Measurements from ENCODE around the gene HBG2. TPM values are rescaled to one million over a fixed set of nuclear protein-coding genes. Genes with fewer than 3 reads are reported as not detected.
"Not testable (repeated sequence)": the region's sequence is repeated elsewhere in the genome, so short reads cannot be mapped to it uniquely, and the experiment has no call there.

The HBG2 gene
- polyA plus RNA-seq, 4 donors: 1,196 to 3,386 (median 2,205) TPM

DNA sequence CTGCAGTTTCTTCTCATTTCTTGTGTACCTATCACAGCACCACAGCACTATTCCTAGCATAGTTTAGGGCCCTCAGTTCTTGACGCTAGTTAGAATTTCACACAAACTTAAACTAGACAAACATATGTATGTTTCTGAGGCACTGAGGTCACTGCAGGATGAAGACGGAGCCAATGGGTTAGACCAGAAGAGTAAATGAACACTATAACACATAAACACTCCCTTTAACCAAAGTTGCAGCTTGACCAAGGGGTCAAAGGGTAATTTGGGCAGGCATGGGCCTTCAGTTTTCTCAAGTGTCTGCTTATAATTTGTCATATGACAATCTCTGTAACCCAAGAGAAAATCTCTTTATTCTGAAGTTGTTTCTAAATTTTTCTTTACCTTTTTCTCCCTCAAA, 28.0 kb upstream of the HBG2 start:
- DNase-seq (ENCODE audit: low read depth in 4 of 4, low spot score in 2 of 4): no peak

- no peak for DNase-seq (ENCODE audit: low read depth in 4 of 4, low spot score in 2 of 4)
These were observed 27.0 kb upstream of the HBG2 start for GRCh38 chr11:5281596-5281995.

- DNase-seq (ENCODE audit: low read depth in 4 of 4, low spot score in 2 of 4): no peak
These were observed 26.1 kb upstream of the HBG2 start for GRCh38 chr11:5280582-5281102.

DNA sequence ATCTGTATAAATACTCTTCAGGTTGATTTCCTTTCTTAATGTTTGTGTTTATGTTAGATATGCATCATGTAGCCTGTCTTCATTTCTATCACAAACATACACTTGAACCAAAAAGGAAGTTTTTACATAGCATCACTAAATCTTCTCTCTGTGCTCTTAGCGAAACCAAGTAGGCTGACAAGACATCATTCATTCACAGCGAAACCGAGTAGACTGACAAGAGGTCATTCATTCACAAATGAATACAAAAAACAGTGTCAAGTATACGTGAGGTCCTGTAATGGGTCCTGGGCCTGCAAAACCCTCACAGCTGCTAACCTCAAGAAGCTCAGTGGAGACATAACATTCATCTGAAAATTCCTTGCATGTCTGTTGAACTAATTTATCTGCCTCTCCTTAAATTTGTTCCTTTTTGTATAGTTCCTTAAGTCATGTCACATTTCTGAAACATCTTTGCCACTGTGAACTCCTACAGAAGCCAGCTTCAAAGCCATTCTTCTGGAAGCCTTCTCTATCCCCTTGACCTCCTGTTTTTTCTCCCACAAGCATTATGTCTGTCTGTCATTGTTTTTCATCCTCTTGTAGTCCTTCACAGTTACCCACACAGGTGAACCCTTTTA, 25.0 kb upstream of the HBG2 start:
- no peak for DNase-seq (ENCODE audit: low read depth in 4 of 4, low spot score in 2 of 4)

DNA sequence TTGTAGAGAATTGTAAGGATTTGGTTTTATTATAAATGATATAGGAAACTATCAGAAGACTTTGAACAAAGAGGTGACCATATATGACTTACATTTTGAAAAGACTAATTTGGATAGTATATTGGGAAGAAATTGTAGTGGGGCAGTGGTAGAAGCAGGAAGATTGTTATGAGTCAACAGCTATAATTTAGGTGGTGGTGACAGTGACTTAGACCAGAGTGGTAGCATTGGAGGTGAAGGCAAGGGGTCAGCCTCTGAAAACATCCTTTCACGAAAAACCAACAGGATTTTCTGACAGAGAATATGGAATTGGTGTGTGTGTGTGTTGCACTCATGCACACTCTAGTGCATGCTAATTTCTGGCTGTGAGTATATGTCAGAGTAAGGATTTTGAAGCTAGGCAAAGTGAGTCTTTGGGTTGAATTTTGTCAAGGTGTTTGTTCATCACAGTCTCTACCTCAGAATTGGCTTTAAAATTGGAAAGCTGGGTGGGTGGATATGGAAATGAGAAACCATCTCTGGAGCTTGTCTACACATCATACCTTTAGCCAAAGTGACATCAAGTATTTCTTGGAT, 23.3 kb upstream of the HBG2 start:
- no peak for DNase-seq (ENCODE audit: low read depth in 4 of 4, low spot score in 2 of 4)

DNA sequence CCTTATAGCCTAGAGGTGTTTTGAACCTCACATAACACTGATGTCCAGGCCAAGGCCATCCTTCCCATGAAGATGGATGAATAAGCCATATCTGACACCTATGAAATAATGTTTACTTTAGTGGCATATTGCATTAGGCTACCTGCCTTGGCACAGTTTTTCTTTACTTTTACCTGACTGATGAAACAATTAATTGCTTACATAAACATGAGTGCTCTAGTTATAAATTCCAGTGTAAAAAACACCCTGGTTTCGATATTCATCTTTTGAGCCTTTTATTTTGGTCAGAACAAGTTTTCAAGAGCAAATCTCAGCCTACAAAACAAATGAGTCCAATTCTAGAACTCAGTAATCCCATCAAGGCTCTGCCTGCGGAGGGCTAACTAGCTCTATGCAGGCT, 22.1 kb upstream of the HBG2 start:
- DNase-seq (ENCODE audit: low read depth in 4 of 4, low spot score in 2 of 4): no peak

- no peak for DNase-seq (ENCODE audit: low read depth in 4 of 4, low spot score in 2 of 4)
These were observed 21.0 kb upstream of the HBG2 start for GRCh38 chr11:5275369-5276110.

GRCh38 chr11:5274395-5274794, 19.8 kb upstream of the HBG2 start:
- no peak for DNase-seq (ENCODE audit: low read depth in 4 of 4, low spot score in 2 of 4)

DNA sequence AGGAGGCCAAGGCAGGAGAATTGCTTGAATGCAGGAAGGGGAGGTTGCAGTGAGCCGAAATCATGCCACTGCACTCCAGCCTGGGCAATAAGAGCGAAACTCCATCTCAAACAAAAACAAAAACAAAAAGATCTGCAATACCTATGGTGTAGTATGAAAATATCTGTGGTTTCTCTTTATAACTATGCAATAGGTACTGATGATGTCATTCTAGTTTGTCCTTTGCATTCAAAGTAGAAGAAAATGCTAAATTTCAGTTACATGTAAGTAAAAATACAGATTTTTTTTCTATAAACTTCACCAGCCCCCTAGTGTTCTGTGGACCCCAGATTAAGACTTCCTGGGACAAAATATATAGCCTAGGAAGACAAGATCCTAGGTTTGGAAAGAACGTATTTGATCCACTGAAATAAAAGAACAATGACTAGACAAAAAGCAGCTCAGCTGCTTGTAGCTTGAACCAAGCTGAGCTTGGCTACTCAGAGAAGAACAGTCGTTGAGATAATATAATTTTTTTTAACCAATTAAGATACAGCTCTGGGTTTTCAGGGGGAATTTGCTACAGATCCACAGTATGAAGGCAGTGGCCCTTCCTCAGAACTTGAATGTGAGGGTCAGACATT, 17.9 kb upstream of the HBG2 start:
- no peak for DNase-seq (ENCODE audit: low read depth in 4 of 4, low spot score in 2 of 4)

- DNase-seq (ENCODE audit: low read depth in 4 of 4, low spot score in 2 of 4): no peak
These were observed 15.2 kb upstream of the HBG2 start, which contains the start of gene HBE1 for GRCh38 chr11:5269715-5270147. HBE1 (minus strand) TSS chr11:5269945; CDS start chr11:5269890, 55 bp downstream.

GRCh38 chr11:5267033-5267563, 12.5 kb upstream of the HBG2 start:
- no peak for DNase-seq (ENCODE audit: low read depth in 4 of 4, low spot score in 2 of 4)

- DNase-seq (ENCODE audit: low read depth in 4 of 4, low spot score in 2 of 4): no peak
These were observed 12.0 kb upstream of the HBG2 start for GRCh38 chr11:5266609-5267008.

DNA sequence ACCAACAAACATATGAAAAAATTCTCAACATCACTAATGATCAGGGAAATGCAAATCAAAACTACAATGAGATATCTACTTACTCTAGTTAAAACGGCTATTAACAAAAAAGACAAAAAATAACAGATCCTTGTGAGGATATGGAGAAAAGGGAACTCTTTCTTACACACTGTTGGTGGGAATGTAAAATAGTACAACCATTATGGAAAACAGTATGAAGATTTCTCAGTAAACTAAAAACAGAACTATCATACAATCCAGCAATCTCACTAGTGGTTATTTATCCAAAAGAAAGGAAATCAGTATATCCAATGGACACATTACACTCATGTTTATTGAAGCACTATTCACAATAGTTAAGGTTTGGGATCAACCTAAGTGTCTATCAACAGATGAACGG, 11.3 kb upstream of the HBG2 start:
- DNase-seq (ENCODE audit: low read depth in 4 of 4, low spot score in 2 of 4): no peak

DNA sequence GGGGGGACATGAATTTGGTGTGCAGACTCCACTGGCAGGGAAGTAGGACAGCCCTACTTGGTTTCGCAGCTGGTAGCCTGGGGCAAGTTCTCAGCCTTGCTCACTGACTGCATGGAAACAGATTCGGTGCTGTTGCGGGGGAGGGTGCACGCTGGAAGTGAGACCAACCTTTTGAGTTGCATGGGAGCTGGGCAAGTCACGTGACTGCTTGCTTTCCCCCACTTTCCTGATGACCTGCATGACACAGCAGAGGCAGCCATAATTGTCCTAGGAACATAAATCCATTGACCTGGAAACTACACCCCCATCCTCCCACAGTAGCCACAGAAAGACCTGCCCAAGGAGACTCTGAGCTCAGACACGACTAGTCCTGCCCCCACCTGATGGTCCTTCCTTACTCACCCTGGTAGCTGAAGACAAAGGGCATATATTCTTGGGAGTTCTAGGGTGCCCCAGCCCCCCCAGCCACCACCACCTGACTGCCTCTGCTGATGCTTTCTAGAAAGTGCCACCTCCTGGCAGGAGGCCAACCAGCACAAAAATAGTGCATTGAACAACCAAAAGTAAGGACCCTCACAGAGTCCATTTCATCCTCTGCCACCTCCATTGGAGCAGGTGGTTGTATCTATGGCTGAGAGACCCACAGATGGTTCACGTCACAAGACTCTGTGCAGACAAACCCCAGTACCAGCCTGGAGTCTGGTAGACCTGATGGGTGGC, 4.1 kb upstream of the HBG2 start:
- DNase-seq (ENCODE audit: low read depth in 4 of 4, low spot score in 2 of 4): no peak

DNA sequence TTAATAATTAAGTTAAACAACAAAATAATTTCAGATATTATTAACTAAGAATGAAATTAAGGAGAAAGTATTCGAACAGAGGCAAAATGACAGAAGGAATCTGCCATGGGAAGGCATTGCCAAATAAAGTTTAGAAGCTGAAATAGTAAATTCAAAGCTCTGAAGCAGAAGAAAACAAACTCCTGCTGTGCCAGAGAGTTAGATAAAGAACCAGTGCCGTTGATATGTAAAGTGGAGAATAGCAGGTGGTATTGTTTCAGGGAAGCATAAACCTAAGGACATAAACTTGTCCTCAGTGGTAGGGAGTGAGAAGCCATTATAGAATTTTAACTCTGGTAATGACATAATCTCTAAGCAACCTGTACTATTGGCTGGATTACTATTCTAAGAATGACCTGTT, 2.7 kb upstream of the HBG2 start:
- no peak for DNase-seq (ENCODE audit: low read depth in 4 of 4, low spot score in 2 of 4)

GRCh38 chr11:5254023-5254422, 558 bp downstream of the HBG2 start:
- DNase-seq (ENCODE audit: low read depth in 4 of 4, low spot score in 2 of 4): not testable (repeated sequence)

DNA sequence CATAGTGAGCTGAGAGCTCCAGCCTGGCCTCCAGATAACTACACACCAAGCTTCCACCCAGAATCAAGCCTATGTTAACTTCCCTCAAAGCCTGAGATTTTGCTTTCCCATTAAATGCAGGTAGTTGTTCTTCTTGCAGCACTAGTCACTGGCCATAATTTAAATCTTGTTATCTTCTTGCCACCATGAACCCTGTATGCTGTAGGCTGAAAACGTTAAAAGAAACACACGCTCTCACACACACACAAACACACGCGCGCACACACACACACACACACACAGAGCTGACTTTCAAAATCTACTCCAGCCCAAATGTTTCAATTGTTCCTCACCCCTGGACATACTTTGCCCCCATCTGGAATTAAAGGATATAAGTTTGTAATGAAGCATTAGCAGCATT, 1.1 kb downstream of the HBG2 start:
- not testable (repeated sequence) for DNase-seq (ENCODE audit: low read depth in 4 of 4, low spot score in 2 of 4)

- no peak for DNase-seq (ENCODE audit: low read depth in 4 of 4, low spot score in 2 of 4)
These were observed 1.7 kb downstream of the HBG2 start for GRCh38 chr11:5252919-5253265.

GRCh38 chr11:5252192-5252918, 2.2 kb downstream of the HBG2 start:
- DNase-seq (ENCODE audit: low read depth in 4 of 4, low spot score in 2 of 4): no peak

- DNase-seq (ENCODE audit: low read depth in 4 of 4, low spot score in 2 of 4): no peak
These were observed 2.8 kb downstream of the HBG2 start for GRCh38 chr11:5251746-5252145.

All from left renal cortex interstitium (tissue), 4 donors.